Common myeloid progenitor, CD34-positive (primary cell): ENCODE data around the gene ABCA13.
A peak's percentile ranks its signal among the peaks of the same experiment; 100 is the strongest.

ENCODE experiments used
- CTCF ChIA-PET: fragments of 350-600 bp; sonication (Branson Sonifier 250); formaldehyde crosslinking; loops from one replicate; lab custom pipeline; 2021; ENCODE audit warnings: antibody characterized with exemption; lab: Charles Lee
- POLR2A ChIA-PET: fragments of 350-600 bp; sonication (Branson Sonifier 250); formaldehyde crosslinking; loops from one replicate; lab custom pipeline; 2021; ENCODE audit warnings: antibody characterized with exemption; lab: Charles Lee
- DNase-seq, 3 donors: peaks; one replicate each; pipeline versions ENCODE4 v3.0.0 to v3.0.0-alpha.2; 2013
- H3K27ac ChIP-seq, 2 experiments: 1 replicate in 1 of 2; 2 replicates in 1 of 2; pipeline ENCODE4 v1.7.0; 2013; ENCODE audit warnings: inconsistent platforms in 2 of 2, low read length in 2 of 2, mild to moderate bottlenecking in 2 of 2, low read depth in 1 of 2, moderate library complexity in 1 of 2; ENCODE audit not compliant: severe bottlenecking in 2 of 2, insufficient read depth in 1 of 2, poor library complexity in 1 of 2
- H3K27me3 ChIP-seq, 5 experiments: replicated peaks in 2 of 5; 1 replicate in 3 of 5; 2 replicates in 2 of 5; pipeline versions ENCODE4 v1.6.1 to v1.7.0; 2013; ENCODE audit warnings: low read length in 4 of 5, mild to moderate bottlenecking in 2 of 5, moderate library complexity in 2 of 5, inconsistent platforms in 1 of 5; ENCODE audit not compliant: insufficient read depth in 5 of 5, control insufficient read depth in 4 of 5
- H3K36me3 ChIP-seq, 4 experiments: 1 replicate in 2 of 4; 2 replicates in 2 of 4; pipeline versions ENCODE4 v1.6.1 to v1.7.0; 2013; ENCODE audit warnings: low read length in 3 of 4, control low read depth in 1 of 4, mild to moderate bottlenecking in 1 of 4; ENCODE audit not compliant: control insufficient read depth in 4 of 4, insufficient read depth in 4 of 4
- H3K4me1 ChIP-seq, 4 experiments: 1 replicate in 3 of 4; 2 replicates in 1 of 4; pipeline versions ENCODE4 v1.6.1 to v1.7.1; 2013; ENCODE audit warnings: low read length in 3 of 4, mild to moderate bottlenecking in 3 of 4, control low read depth in 1 of 4, inconsistent platforms in 1 of 4, moderate library complexity in 1 of 4; ENCODE audit not compliant: control insufficient read depth in 4 of 4, insufficient read depth in 4 of 4; ENCODE audit errors: control extremely low read depth in 1 of 4
- H3K4me3 ChIP-seq, 7 experiments: 1 replicate in 4 of 7; 2 replicates in 3 of 7; pipeline versions ENCODE4 v1.5.1 to v1.7.0; 2013; ENCODE audit warnings: mild to moderate bottlenecking in 7 of 7, low read length in 6 of 7, moderate library complexity in 6 of 7, inconsistent platforms in 2 of 7, low read depth in 2 of 7, control low read depth in 1 of 7; ENCODE audit not compliant: insufficient read depth in 4 of 7, control insufficient read depth in 1 of 7; ENCODE audit errors: extremely low read depth in 1 of 7
- H3K9me3 ChIP-seq, 5 experiments: 1 replicate in 4 of 5; 2 replicates in 1 of 5; pipeline versions ENCODE4 v1.6.1 to v1.7.1; 2013; ENCODE audit warnings: low read length in 4 of 5, mild to moderate bottlenecking in 2 of 5, inconsistent platforms in 1 of 5, low read depth in 1 of 5, moderate library complexity in 1 of 5; ENCODE audit not compliant: control insufficient read depth in 4 of 5, insufficient read depth in 2 of 5; ENCODE audit errors: control extremely low read depth in 1 of 5
- WGBS: methylation state at CpG from one replicate; pipeline ENCODE4 v1.1.5; 2013; ENCODE audit not compliant: insufficient coverage; 5-methylcytosine and 5-hydroxymethylcytosine counted together

Gene ABCA13

GRCh38 chr7:48398191-48398590 lies 226.9 kb downstream of the ABCA13 start:
- Histone ChIP-seq H3K27me3 (no peaks in the 10 kb centered on the region), H3K9me3 (no peaks in the 10 kb centered on the region), H3K4me1 (peaks cover 0 to 6% (median 2%) of the 10 kb centered on the region in 4 experiments), H3K36me3 (peaks cover 0 to 2% (median 0%) of the 10 kb centered on the region in 4 experiments), H3K27ac (no peak overlapping the region), H3K4me3 (no peak overlapping the region)
- DNase-seq, result no peak
- WGBS, result 100% methylated on average over 1 of the region's 2 CpGs
- POLR2A ChIA-PET, result no interaction called here
- CTCF ChIA-PET, result no interaction called here

GRCh38 chr7:48402721-48403120 lies 231.5 kb downstream of the ABCA13 start:
- Histone ChIP-seq H3K27ac (no peak overlapping the region), H3K9me3 (no peaks in the 10 kb centered on the region), H3K36me3 (peaks cover 0 to 8% (median 0%) of the 10 kb centered on the region in 4 experiments), H3K4me3 (no peak overlapping the region), H3K4me1 (no peaks in the 10 kb centered on the region), H3K27me3 (no peaks in the 10 kb centered on the region)
- ChIA-PET POLR2A (no interaction called here), CTCF (no interaction called here)
- no peak for DNase-seq
- 100% methylated on average over 1 of the region's 1 CpG for WGBS

- Histone ChIP-seq H3K27ac (no peak overlapping the region), H3K4me1 (no peaks in the 10 kb centered on the region), H3K36me3 (peaks cover 0 to 8% (median 0%) of the 10 kb centered on the region in 4 experiments), H3K27me3 (no peaks in the 10 kb centered on the region), H3K9me3 (no peaks in the 10 kb centered on the region), H3K4me3 (no peak overlapping the region)
- no peak for DNase-seq
- ChIA-PET POLR2A (no interaction called here), CTCF (no interaction called here)
- WGBS, result no CpG with 5 or more reads among the region's 4 CpGs
Observed at GRCh38 chr7:48408731-48409130, 237.5 kb downstream of the ABCA13 start.

GRCh38 chr7:48411619-48412018 lies 240.4 kb downstream of the ABCA13 start:
- ChIA-PET CTCF (no interaction called here), POLR2A (no interaction called here)

GRCh38 chr7:48414011-48414732 lies 242.9 kb downstream of the ABCA13 start:
- 93% methylated on average over 8 of the region's 10 CpGs for WGBS
- DNase-seq, result no peak
- Histone ChIP-seq H3K4me1 (no peaks in the 10 kb centered on the region), H3K27me3 (no peaks in the 10 kb centered on the region), H3K9me3 (peaks cover 0 to 1% (median 0%) of the 10 kb centered on the region in 5 experiments), H3K27ac (no peak overlapping the region), H3K36me3 (peaks cover 0 to 1% (median 0%) of the 10 kb centered on the region in 4 experiments), H3K4me3 (no peak overlapping the region)
- POLR2A ChIA-PET, result no interaction called here
- CTCF ChIA-PET, result interaction anchor here (1.0 kb wide), 1 partner anchor 26 kb away, joined by 3 read pairs; no protein-coding TSS in a partner anchor

More at GRCh38 chr7:48411619-48412018, 240.4 kb downstream of the ABCA13 start:
- peaks cover 0 to 1% (median 0%) of the 10 kb centered on the region in 5 experiments for H3K9me3 ChIP-seq
- no peaks in the 10 kb centered on the region for H3K4me1 ChIP-seq
- no peak overlapping the region for H3K27ac ChIP-seq
- WGBS, result 98% methylated on average over 5 of the region's 5 CpGs
- no peak overlapping the region for H3K4me3 ChIP-seq
- H3K27me3 ChIP-seq, result no peaks in the 10 kb centered on the region
- H3K36me3 ChIP-seq, result peaks cover 0 to 2% (median 0%) of the 10 kb centered on the region in 4 experiments
- peak in 1 of 3 donors; percentile 17 for DNase-seq

GRCh38 chr7:48416327-48416908 lies 245.2 kb downstream of the ABCA13 start:
- 98% methylated on average over 7 of the region's 9 CpGs for WGBS
- Histone ChIP-seq H3K4me1 (no peaks in the 10 kb centered on the region), H3K27ac (no peak overlapping the region), H3K27me3 (no peaks in the 10 kb centered on the region), H3K36me3 (no peaks in the 10 kb centered on the region), H3K9me3 (peaks cover 0 to 1% (median 0%) of the 10 kb centered on the region in 5 experiments), H3K4me3 (no peak overlapping the region)
- CTCF ChIA-PET, result no interaction called here
- POLR2A ChIA-PET, result no interaction called here
- DNase-seq, result no peak

- H3K4me3 ChIP-seq, result no peak overlapping the region
- peaks cover 0 to 1% (median 0%) of the 10 kb centered on the region in 5 experiments for H3K9me3 ChIP-seq
- no peak overlapping the region for H3K27ac ChIP-seq
- 20% methylated on average over 1 of the region's 2 CpGs for WGBS
- H3K4me1 ChIP-seq, result no peaks in the 10 kb centered on the region
- POLR2A ChIA-PET, result interaction anchor here (0.6 kb wide), 1 partner anchor 19 kb away, joined by 5 read pairs; no protein-coding TSS in a partner anchor
- H3K36me3 ChIP-seq, result no peaks in the 10 kb centered on the region
- no peaks in the 10 kb centered on the region for H3K27me3 ChIP-seq
- CTCF ChIA-PET, result no interaction called here
- DNase-seq, result no peak
Observed at GRCh38 chr7:48419401-48419800, 248.1 kb downstream of the ABCA13 start.
